Colon (tissue), 2 donors: ENCODE data around the gene FNDC3B.

Experiments used
- FAIRE-seq: peaks from 2 replicates; lab custom pipeline; 2012; peaks lifted over from hg19 to GRCh38; lab: Jason Lieb, UNC
- donor health status: control.
- donor health status: control.

The FNDC3B gene

GRCh38 chr3:172218350-172219323 lies 179.3 kb downstream of the FNDC3B start:
- no peak for FAIRE-seq

DNA sequence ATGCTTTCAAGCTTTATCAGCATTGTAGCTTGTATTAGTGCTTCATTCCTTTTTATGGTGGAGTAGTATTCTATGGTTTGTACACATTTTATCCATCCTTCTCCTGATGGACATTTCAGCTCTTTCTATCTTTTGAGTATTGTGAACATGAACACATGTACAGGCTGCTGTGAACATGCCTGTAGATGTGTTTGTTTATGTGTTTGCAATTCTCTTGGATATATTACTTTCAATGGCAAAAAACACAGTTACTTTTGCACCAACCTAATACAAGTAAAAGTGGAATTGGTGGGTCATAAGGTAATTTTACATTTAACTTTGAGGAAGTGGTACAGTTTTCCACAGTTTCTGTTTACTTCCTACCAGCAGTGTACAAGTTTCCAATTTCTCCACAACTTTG lies 180.4 kb downstream of the FNDC3B start:
- no peak for FAIRE-seq

DNA sequence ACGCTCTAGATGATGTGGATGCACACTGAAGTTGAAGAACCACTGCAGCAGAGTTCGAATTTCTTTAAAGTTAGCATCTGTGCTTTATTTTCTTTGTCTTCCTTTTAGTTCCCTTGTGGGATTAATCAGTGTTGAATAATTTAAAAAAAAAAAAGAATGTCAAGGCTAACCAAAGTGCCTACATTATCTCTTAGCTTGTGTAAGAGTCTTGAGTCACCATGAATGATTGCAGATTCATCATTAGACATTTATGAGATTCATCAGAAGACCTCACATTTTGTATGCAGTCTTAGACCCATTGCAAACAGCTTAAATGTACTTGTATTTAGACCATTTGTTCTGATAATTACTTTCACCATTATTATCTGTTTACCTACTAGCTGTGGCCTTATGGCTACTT lies 182.2 kb downstream of the FNDC3B start:
- FAIRE-seq, result no peak

GRCh38 chr3:172222478-172223071 lies 183.2 kb downstream of the FNDC3B start:
- no peak for FAIRE-seq

DNA sequence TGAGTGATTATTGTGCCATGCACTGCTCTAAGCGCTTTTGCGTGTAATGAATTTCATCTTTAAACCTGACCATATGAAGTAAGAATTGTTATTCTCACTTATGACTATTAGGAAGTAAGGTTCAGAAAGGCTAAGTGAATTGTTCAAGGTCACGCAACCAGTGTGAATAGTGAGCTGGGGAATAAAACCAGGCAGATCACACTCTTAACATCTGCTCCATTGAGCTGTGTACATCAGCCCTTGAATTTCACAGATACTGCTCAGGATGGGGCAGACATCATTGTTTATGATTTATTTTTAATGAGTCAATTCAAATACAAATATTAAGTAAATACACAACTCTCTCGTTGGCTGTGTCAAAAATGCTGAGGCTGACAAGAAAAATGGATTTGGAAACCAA lies 184.5 kb downstream of the FNDC3B start:
- FAIRE-seq, result no peak

DNA sequence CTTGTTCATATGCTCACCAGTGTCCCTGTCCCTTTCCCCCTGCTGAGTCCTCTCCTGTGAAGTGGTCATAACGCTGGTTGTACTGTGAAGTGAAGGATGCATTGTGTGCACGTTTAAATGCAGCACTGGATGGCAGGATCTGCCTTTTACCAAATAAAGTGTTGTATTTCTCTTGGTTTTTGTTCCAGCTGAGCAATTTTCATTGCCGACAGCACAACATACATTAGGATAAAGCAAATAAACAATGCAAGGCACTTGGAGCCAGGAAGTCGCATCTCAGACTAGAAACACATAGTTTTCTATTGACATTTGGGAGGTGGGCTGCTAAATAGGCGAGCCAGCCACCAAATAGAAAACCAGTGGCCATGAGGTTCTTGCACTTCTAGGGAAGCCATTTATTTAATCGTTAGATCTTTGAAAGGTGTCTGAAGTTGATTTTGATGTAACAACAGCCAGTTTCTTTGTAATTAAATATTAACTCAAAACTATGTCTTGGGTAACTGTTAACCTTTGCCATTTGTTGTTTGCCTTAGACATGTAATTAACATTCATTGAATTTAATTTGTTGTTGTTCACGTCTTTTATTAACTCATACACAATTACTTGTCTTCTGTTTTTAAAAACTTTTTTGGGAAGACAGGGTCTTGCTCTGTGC lies 185.3 kb downstream of the FNDC3B start:
- no peak for FAIRE-seq

- no peak for FAIRE-seq
Observed at GRCh38 chr3:172225215-172225707, 185.9 kb downstream of the FNDC3B start.

- no peak for FAIRE-seq
Observed at GRCh38 chr3:172226831-172227230, 187.5 kb downstream of the FNDC3B start.

DNA sequence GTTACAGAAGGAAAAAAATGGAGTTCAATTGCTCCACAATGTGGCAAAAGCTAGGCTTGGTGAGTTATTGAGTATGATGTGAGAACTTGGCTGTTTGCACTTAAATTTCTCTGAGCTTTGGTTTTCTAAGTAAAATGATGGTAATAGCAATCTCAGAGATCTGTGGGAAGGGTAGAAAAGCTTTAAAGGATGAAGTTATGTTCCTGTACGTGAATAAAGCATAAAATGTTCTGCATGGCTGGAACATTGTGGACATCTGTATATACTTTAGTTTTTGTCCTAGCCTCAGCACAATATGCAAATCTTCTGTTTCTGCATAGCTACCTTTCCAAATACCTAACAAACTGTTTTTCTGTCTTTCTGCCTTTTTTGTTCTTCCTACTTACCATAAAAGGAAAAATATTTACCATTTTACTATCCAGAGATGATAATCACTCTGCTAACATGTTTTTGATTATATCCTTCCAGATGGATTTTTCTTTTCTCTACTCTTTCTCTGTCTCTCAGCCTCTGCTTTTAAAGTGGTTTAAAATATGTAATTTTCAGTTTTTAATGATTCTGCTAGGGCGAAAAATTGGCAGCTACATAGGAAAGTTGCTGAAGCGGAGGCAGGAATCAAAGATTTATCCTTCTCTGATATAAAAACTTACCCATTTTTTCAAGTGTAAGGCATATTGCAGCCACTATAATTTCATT lies 188.1 kb downstream of the FNDC3B start:
- no peak for FAIRE-seq

- no peak for FAIRE-seq
Observed at GRCh38 chr3:172228036-172228415, 188.6 kb downstream of the FNDC3B start.

- no peak for FAIRE-seq
Observed at GRCh38 chr3:172229462-172229861, 190.1 kb downstream of the FNDC3B start.

DNA sequence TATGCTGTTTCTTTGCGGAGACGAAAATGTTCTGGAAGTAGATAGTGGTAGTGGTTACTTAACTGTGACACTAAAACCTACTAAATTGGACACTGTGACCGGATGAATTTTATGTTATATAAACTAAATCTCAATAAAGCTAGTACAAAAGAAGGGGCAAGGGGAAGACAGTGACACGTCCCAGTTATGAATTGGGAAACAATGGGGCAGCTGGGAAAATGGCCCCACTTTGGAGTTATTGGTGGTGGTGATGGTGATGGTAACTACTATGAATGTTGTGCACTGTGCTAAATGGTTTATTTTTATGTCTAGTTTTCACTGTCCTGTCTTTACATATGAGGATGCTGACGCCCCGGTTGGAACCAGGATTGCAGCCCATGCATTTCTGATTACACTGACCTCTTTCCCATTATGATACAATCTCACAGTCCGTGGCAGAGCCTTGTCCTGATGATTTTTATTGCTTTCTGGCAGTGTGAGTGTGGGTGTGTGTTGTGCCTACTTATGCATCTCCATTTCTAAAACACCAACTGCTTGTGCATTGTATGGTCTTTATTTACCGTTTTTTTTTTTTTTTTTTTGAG lies 192.0 kb downstream of the FNDC3B start:
- FAIRE-seq, result no peak

GRCh38 chr3:172232579-172233212 lies 193.3 kb downstream of the FNDC3B start:
- no peak for FAIRE-seq

GRCh38 chr3:172233474-172234277 lies 194.3 kb downstream of the FNDC3B start:
- FAIRE-seq, result no peak

- no peak for FAIRE-seq
Observed at GRCh38 chr3:172235698-172236097, 196.3 kb downstream of the FNDC3B start.

- no peak for FAIRE-seq
Observed at GRCh38 chr3:172236771-172237742, 197.7 kb downstream of the FNDC3B start.

DNA sequence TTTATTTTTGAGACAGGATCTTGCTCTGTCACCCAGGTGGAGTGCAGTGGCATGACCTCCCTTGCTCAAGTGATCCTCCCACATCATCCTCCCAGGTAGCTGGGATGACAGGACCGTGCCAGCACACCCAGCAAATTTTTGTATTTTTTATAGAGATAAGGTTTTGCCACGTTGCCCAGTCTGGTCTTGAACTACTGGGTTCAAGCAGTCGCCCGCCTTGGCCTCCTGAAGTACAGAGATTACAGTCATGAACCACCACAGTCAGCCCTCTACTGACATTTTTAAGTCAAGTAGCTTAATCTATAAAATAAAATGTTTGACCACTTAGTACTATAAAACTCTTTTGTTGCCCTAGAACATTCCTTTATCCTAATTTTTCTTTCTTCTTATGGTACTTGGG lies 198.8 kb downstream of the FNDC3B start:
- no peak for FAIRE-seq

- FAIRE-seq, result no peak
Observed at GRCh38 chr3:172239218-172239790, 199.9 kb downstream of the FNDC3B start.

DNA sequence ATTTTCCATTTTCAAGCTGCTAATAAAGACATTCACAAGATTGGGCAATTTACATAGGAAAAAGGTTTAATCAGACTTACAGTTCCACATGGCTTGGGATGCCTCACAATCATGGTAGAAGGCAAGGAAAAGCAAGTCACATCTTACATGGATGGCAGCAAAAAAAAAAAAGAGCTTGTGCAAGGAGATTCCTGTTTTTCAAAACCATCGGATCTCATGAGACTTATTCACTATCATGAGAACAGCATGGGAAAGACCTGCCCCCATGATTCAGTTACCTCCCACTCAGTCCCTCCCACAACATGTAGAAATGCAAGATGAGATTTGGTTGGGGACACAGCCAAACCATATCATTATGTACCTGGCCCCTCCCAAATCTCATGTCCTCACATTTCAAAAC lies 202.0 kb downstream of the FNDC3B start:
- no peak for FAIRE-seq
